ENCODE data around the gene SLIT1.

The SLIT1 gene

GRCh38 chr10:97074256-97075145 lies 111.3 kb downstream of the SLIT1 start:
- Histone ChIP-seq H3K27ac (ENCODE audit: low read length) (no peak overlapping the region), H3K4me1 (ENCODE audit: control insufficient read depth, insufficient read depth, low read length) (no peaks in the 10 kb centered on the region), H3K27me3 (ENCODE audit: control insufficient read depth in 1 of 2, insufficient read depth in 2 of 2, low read length in 2 of 2) (peaks cover 14 to 22% of the 10 kb centered on the region in 2 donors), H3K9me3 (ENCODE audit: control insufficient read depth in 2 of 2, low read length in 2 of 2) (peaks cover 3 to 4% of the 10 kb centered on the region in 2 donors), H3K4me3 (ENCODE audit: low read length in 2 of 2) (no peak overlapping the region), H3K9ac (ENCODE audit: low read length in 2 of 2) (no peak overlapping the region), H3K36me3 (ENCODE audit: control insufficient read depth in 2 of 2, insufficient read depth in 2 of 2, low read length in 2 of 2) (no peaks in the 10 kb centered on the region)

- no peak overlapping the region for H3K27ac ChIP-seq (ENCODE audit: low read length)
- no peaks in the 10 kb centered on the region for H3K4me1 ChIP-seq (ENCODE audit: control insufficient read depth, insufficient read depth, low read length)
- no peaks in the 10 kb centered on the region for H3K36me3 ChIP-seq (ENCODE audit: control insufficient read depth in 2 of 2, insufficient read depth in 2 of 2, low read length in 2 of 2)
- H3K9ac ChIP-seq (ENCODE audit: low read length in 2 of 2), result no peak overlapping the region
- H3K9me3 ChIP-seq (ENCODE audit: control insufficient read depth in 2 of 2, low read length in 2 of 2), result peaks cover 3 to 4% of the 10 kb centered on the region in 2 donors
- H3K27me3 ChIP-seq (ENCODE audit: control insufficient read depth in 1 of 2, insufficient read depth in 2 of 2, low read length in 2 of 2), result peaks cover 14 to 26% of the 10 kb centered on the region in 2 donors
- no peak overlapping the region for H3K4me3 ChIP-seq (ENCODE audit: low read length in 2 of 2)
Measured at GRCh38 chr10:97072851-97073665, 112.7 kb downstream of the SLIT1 start.

- no peaks in the 10 kb centered on the region for H3K36me3 ChIP-seq (ENCODE audit: control insufficient read depth in 2 of 2, insufficient read depth in 2 of 2, low read length in 2 of 2)
- peaks cover 14 to 26% of the 10 kb centered on the region in 2 donors for H3K27me3 ChIP-seq (ENCODE audit: control insufficient read depth in 1 of 2, insufficient read depth in 2 of 2, low read length in 2 of 2)
- no peak overlapping the region for H3K27ac ChIP-seq (ENCODE audit: low read length)
- peaks cover 3 to 4% of the 10 kb centered on the region in 2 donors for H3K9me3 ChIP-seq (ENCODE audit: control insufficient read depth in 2 of 2, low read length in 2 of 2)
- H3K9ac ChIP-seq (ENCODE audit: low read length in 2 of 2), result no peak overlapping the region
- H3K4me3 ChIP-seq (ENCODE audit: low read length in 2 of 2), result no peak overlapping the region
- H3K4me1 ChIP-seq (ENCODE audit: control insufficient read depth, insufficient read depth, low read length), result no peaks in the 10 kb centered on the region
Measured at GRCh38 chr10:97071496-97071895, 114.3 kb downstream of the SLIT1 start.

- Histone ChIP-seq H3K27me3 (ENCODE audit: control insufficient read depth in 1 of 2, insufficient read depth in 2 of 2, low read length in 2 of 2) (peaks cover 16 to 24% of the 10 kb centered on the region in 2 donors), H3K36me3 (ENCODE audit: control insufficient read depth in 2 of 2, insufficient read depth in 2 of 2, low read length in 2 of 2) (no peaks in the 10 kb centered on the region), H3K4me1 (ENCODE audit: control insufficient read depth, insufficient read depth, low read length) (no peaks in the 10 kb centered on the region), H3K9ac (ENCODE audit: low read length in 2 of 2) (no peak overlapping the region), H3K27ac (ENCODE audit: low read length) (no peak overlapping the region), H3K4me3 (ENCODE audit: low read length in 2 of 2) (no peak overlapping the region), H3K9me3 (ENCODE audit: control insufficient read depth in 2 of 2, low read length in 2 of 2) (peaks cover 3 to 4% of the 10 kb centered on the region in 2 donors)
Measured at GRCh38 chr10:97069576-97070362, 116.0 kb downstream of the SLIT1 start.

GRCh38 chr10:97069026-97069425 lies 116.7 kb downstream of the SLIT1 start:
- Histone ChIP-seq H3K36me3 (ENCODE audit: control insufficient read depth in 2 of 2, insufficient read depth in 2 of 2, low read length in 2 of 2) (no peaks in the 10 kb centered on the region), H3K9me3 (ENCODE audit: control insufficient read depth in 2 of 2, low read length in 2 of 2) (peaks cover 3 to 4% of the 10 kb centered on the region in 2 donors), H3K4me3 (ENCODE audit: low read length in 2 of 2) (no peak overlapping the region), H3K4me1 (ENCODE audit: control insufficient read depth, insufficient read depth, low read length) (no peaks in the 10 kb centered on the region), H3K27me3 (ENCODE audit: control insufficient read depth in 1 of 2, insufficient read depth in 2 of 2, low read length in 2 of 2) (peaks cover 16 to 28% of the 10 kb centered on the region in 2 donors), H3K9ac (ENCODE audit: low read length in 2 of 2) (no peak overlapping the region), H3K27ac (ENCODE audit: low read length) (no peak overlapping the region)

DNA sequence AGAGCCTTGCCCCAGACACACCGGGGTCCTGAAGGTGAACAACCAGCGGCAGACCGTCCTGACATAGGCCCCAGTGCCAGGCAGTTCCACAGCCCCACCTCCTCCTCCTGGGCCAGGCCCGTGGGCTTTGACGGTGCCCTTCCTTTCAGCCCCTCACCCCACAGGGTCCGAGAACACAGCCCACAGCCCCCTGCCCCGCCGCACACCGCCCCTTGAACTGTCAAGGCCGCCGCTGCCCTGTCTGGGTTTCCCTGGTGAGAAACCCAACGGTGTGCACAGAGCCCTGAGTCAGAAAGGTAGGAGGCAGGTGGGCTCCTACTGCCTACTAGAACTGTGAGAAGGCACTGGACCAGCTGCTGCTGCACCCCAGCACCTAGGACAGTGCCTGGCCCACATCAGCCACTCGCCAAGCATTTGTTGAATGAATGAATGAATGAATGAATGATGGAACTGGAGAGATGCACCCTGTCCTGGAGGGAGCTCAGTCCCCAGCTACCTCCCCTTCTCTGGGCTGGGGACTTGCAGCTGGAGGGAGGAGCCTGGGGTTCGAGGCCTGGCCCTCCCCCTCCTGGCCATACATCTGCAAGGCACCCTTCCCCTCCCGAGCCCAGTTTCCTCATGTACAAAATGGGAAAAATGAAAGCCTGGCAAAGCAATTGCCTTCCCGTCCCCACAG lies 117.9 kb downstream of the SLIT1 start:
- peaks cover 7 to 21% of the 10 kb centered on the region in 2 donors for H3K27me3 ChIP-seq (ENCODE audit: control insufficient read depth in 1 of 2, insufficient read depth in 2 of 2, low read length in 2 of 2)

GRCh38 chr10:97066877-97067555 lies 118.7 kb downstream of the SLIT1 start:
- Histone ChIP-seq H3K27ac (ENCODE audit: low read length) (no peak overlapping the region), H3K9ac (ENCODE audit: low read length in 2 of 2) (no peak overlapping the region), H3K4me1 (ENCODE audit: control insufficient read depth, insufficient read depth, low read length) (no peaks in the 10 kb centered on the region)

More for the DNA sequence above, 117.9 kb downstream of the SLIT1 start:
- Histone ChIP-seq H3K9me3 (ENCODE audit: control insufficient read depth in 2 of 2, low read length in 2 of 2) (peaks cover 3 to 4% of the 10 kb centered on the region in 2 donors), H3K9ac (ENCODE audit: low read length in 2 of 2) (no peak overlapping the region), H3K4me3 (ENCODE audit: low read length in 2 of 2) (no peak overlapping the region), H3K4me1 (ENCODE audit: control insufficient read depth, insufficient read depth, low read length) (no peaks in the 10 kb centered on the region), H3K36me3 (ENCODE audit: control insufficient read depth in 2 of 2, insufficient read depth in 2 of 2, low read length in 2 of 2) (no peaks in the 10 kb centered on the region), H3K27ac (ENCODE audit: low read length) (no peak overlapping the region)

DNA sequence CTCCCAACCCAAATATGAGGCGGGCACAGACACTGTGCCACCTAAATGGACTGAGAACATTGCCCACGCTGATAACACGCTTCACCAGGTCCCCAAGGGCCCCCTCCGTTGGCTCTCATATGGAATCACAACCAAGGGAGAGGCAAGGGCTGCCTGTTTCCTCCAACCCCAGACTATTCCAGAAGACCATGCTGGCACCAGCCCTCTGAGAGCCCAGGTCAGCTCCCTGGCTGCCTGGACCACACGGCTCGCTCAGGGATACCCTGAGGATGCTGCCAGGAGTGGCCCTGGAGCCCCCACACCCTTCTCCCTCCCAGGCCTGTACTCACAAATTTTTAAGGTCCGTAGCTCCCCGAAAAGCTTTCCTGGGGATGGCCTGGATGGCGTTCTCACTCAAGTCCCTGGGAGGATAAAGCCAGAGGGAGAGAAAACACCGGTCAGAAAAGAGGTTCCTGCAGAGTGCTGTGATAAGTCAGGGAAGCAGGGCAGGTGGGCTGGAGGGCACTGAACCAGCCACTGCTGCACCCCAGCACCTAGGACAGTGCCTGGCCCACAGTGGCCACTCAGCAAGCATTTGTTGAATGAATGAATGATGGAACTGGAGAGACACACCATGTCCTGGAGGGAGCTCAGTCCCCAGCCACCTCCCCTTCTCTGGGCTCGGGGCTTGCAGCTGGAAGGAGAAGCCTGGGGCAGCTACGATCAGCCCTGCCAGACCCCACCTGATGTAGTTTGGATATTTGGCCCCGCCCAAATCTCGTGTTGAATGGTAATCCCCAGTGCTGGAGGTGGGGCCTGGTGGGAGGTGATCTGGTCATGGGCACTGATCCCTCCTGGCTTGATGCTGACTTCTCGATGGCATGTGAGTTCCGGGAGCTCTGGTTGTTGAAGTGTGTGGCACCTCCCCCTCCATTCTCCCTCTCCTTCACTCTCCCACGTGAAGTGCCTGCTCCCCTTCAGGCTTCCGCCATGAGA lies 119.8 kb downstream of the SLIT1 start:
- no peaks in the 10 kb centered on the region for H3K4me1 ChIP-seq (ENCODE audit: control insufficient read depth, insufficient read depth, low read length)
- no peak overlapping the region for H3K27ac ChIP-seq (ENCODE audit: low read length)
- peaks cover 3 to 4% of the 10 kb centered on the region in 2 donors for H3K9me3 ChIP-seq (ENCODE audit: control insufficient read depth in 2 of 2, low read length in 2 of 2)
- H3K27me3 ChIP-seq (ENCODE audit: control insufficient read depth in 1 of 2, insufficient read depth in 2 of 2, low read length in 2 of 2), result peaks cover 3 to 14% of the 10 kb centered on the region in 2 donors
- H3K36me3 ChIP-seq (ENCODE audit: control insufficient read depth in 2 of 2, insufficient read depth in 2 of 2, low read length in 2 of 2), result no peaks in the 10 kb centered on the region
- H3K4me3 ChIP-seq (ENCODE audit: low read length in 2 of 2), result no peak overlapping the region
- H3K9ac ChIP-seq (ENCODE audit: low read length in 2 of 2), result no peak overlapping the region

More at GRCh38 chr10:97066877-97067555, 118.7 kb downstream of the SLIT1 start:
- H3K9me3 ChIP-seq (ENCODE audit: control insufficient read depth in 2 of 2, low read length in 2 of 2), result peaks cover 3 to 4% of the 10 kb centered on the region in 2 donors
- H3K4me3 ChIP-seq (ENCODE audit: low read length in 2 of 2), result no peak overlapping the region
- H3K27me3 ChIP-seq (ENCODE audit: control insufficient read depth in 1 of 2, insufficient read depth in 2 of 2, low read length in 2 of 2), result peaks cover 3 to 16% of the 10 kb centered on the region in 2 donors
- H3K36me3 ChIP-seq (ENCODE audit: control insufficient read depth in 2 of 2, insufficient read depth in 2 of 2, low read length in 2 of 2), result no peaks in the 10 kb centered on the region

- peaks cover 3 to 11% of the 10 kb centered on the region in 2 donors for H3K27me3 ChIP-seq (ENCODE audit: control insufficient read depth in 1 of 2, insufficient read depth in 2 of 2, low read length in 2 of 2)
- H3K4me3 ChIP-seq (ENCODE audit: low read length in 2 of 2), result no peak overlapping the region
- peaks cover 1 to 4% of the 10 kb centered on the region in 2 donors for H3K9me3 ChIP-seq (ENCODE audit: control insufficient read depth in 2 of 2, low read length in 2 of 2)
- no peaks in the 10 kb centered on the region for H3K36me3 ChIP-seq (ENCODE audit: control insufficient read depth in 2 of 2, insufficient read depth in 2 of 2, low read length in 2 of 2)
- no peaks in the 10 kb centered on the region for H3K4me1 ChIP-seq (ENCODE audit: control insufficient read depth, insufficient read depth, low read length)
- H3K27ac ChIP-seq (ENCODE audit: low read length), result no peak overlapping the region
- H3K9ac ChIP-seq (ENCODE audit: low read length in 2 of 2), result no peak overlapping the region
Measured at GRCh38 chr10:97065128-97065527, 120.6 kb downstream of the SLIT1 start.

Measured in stomach smooth muscle (tissue), 2 donors.